Common myeloid progenitor, CD34-positive (primary cell): ENCODE results near the gene DNMT1.

Experiments
- CTCF ChIA-PET: fragments of 350-600 bp; sonication (Branson Sonifier 250); formaldehyde crosslinking; loops from one replicate; lab custom pipeline; 2021; ENCODE audit warnings: antibody characterized with exemption; lab: Charles Lee
- POLR2A ChIA-PET: fragments of 350-600 bp; sonication (Branson Sonifier 250); formaldehyde crosslinking; loops from one replicate; lab custom pipeline; 2021; ENCODE audit warnings: antibody characterized with exemption; lab: Charles Lee
- DNase-seq, 3 donors: peaks; one replicate each; pipeline versions ENCODE4 v3.0.0 to v3.0.0-alpha.2; 2013
- H3K27ac ChIP-seq, 2 experiments: 1 replicate in 1 of 2; 2 replicates in 1 of 2; pipeline ENCODE4 v1.7.0; 2013; ENCODE audit warnings: inconsistent platforms in 2 of 2, low read length in 2 of 2, mild to moderate bottlenecking in 2 of 2, low read depth in 1 of 2, moderate library complexity in 1 of 2; ENCODE audit not compliant: severe bottlenecking in 2 of 2, insufficient read depth in 1 of 2, poor library complexity in 1 of 2
- H3K27me3 ChIP-seq, 5 experiments: replicated peaks in 2 of 5; 1 replicate in 3 of 5; 2 replicates in 2 of 5; pipeline versions ENCODE4 v1.6.1 to v1.7.0; 2013; ENCODE audit warnings: low read length in 4 of 5, mild to moderate bottlenecking in 2 of 5, moderate library complexity in 2 of 5, inconsistent platforms in 1 of 5; ENCODE audit not compliant: insufficient read depth in 5 of 5, control insufficient read depth in 4 of 5
- H3K36me3 ChIP-seq, 4 experiments: 1 replicate in 2 of 4; 2 replicates in 2 of 4; pipeline versions ENCODE4 v1.6.1 to v1.7.0; 2013; ENCODE audit warnings: low read length in 3 of 4, control low read depth in 1 of 4, mild to moderate bottlenecking in 1 of 4; ENCODE audit not compliant: control insufficient read depth in 4 of 4, insufficient read depth in 4 of 4
- H3K4me1 ChIP-seq, 4 experiments: 1 replicate in 3 of 4; 2 replicates in 1 of 4; pipeline versions ENCODE4 v1.6.1 to v1.7.1; 2013; ENCODE audit warnings: low read length in 3 of 4, mild to moderate bottlenecking in 3 of 4, control low read depth in 1 of 4, inconsistent platforms in 1 of 4, moderate library complexity in 1 of 4; ENCODE audit not compliant: control insufficient read depth in 4 of 4, insufficient read depth in 4 of 4; ENCODE audit errors: control extremely low read depth in 1 of 4
- H3K4me3 ChIP-seq, 7 experiments: 1 replicate in 4 of 7; 2 replicates in 3 of 7; pipeline versions ENCODE4 v1.5.1 to v1.7.0; 2013; ENCODE audit warnings: mild to moderate bottlenecking in 7 of 7, low read length in 6 of 7, moderate library complexity in 6 of 7, inconsistent platforms in 2 of 7, low read depth in 2 of 7, control low read depth in 1 of 7; ENCODE audit not compliant: insufficient read depth in 4 of 7, control insufficient read depth in 1 of 7; ENCODE audit errors: extremely low read depth in 1 of 7
- H3K9me3 ChIP-seq, 5 experiments: 1 replicate in 4 of 5; 2 replicates in 1 of 5; pipeline versions ENCODE4 v1.6.1 to v1.7.1; 2013; ENCODE audit warnings: low read length in 4 of 5, mild to moderate bottlenecking in 2 of 5, inconsistent platforms in 1 of 5, low read depth in 1 of 5, moderate library complexity in 1 of 5; ENCODE audit not compliant: control insufficient read depth in 4 of 5, insufficient read depth in 2 of 5; ENCODE audit errors: control extremely low read depth in 1 of 5
- WGBS: methylation state at CpG from one replicate; pipeline ENCODE4 v1.1.5; 2013; ENCODE audit not compliant: insufficient coverage; 5-methylcytosine and 5-hydroxymethylcytosine counted together

DNMT1 gene

GRCh38 chr19:10113964-10114650 lies 80.6 kb downstream of the DNMT1 start:
- Histone ChIP-seq H3K36me3 (peaks cover 8 to 81% (median 52%) of the 10 kb centered on the region in 4 experiments), H3K27ac (no peak overlapping the region), H3K27me3 (no peaks in the 10 kb centered on the region), H3K4me1 (peaks cover 0 to 43% (median 34%) of the 10 kb centered on the region in 4 experiments), H3K4me3 (no peak overlapping the region), H3K9me3 (no peaks in the 10 kb centered on the region)
- DNase-seq = peak in 1 of 3 donors; percentile 47
- POLR2A ChIA-PET = interaction anchor here (2.0 to 2.1 kb wide), 2 partner anchors 10 to 18 kb away, joined by 8 read pairs; no protein-coding TSS in a partner anchor
- 97% methylated on average over 38 of the region's 43 CpGs for WGBS
- CTCF ChIA-PET = interaction anchor here (0.7 to 16.0 kb wide), 5 partner anchors 8 to 16 kb away, joined by 3 to 118 read pairs (median 12); partner anchors contain the start of genes ANGPTL6 and PPAN

GRCh38 chr19:10113592-10113963 lies 81.2 kb downstream of the DNMT1 start:
- WGBS = 85% methylated on average over 19 of the region's 19 CpGs
- H3K4me3 ChIP-seq = no peak overlapping the region
- H3K27ac ChIP-seq = no peak overlapping the region
- no peaks in the 10 kb centered on the region for H3K9me3 ChIP-seq
- POLR2A ChIA-PET = interaction anchor here (2.0 to 2.1 kb wide), 2 partner anchors 9 to 17 kb away, joined by 8 read pairs; no protein-coding TSS in a partner anchor
- H3K27me3 ChIP-seq = no peaks in the 10 kb centered on the region
- H3K36me3 ChIP-seq = peaks cover 8 to 81% (median 56%) of the 10 kb centered on the region in 4 experiments
- CTCF ChIA-PET = interaction anchor here (0.6 to 16.0 kb wide), 5 partner anchors 10 to 136 kb away, joined by 3 to 118 read pairs (median 12); partner anchors contain the start of gene ANGPTL6
- DNase-seq = no peak
- peaks cover 0 to 38% (median 29%) of the 10 kb centered on the region in 4 experiments for H3K4me1 ChIP-seq

- ChIA-PET CTCF (interaction anchor here (0.6 to 16.0 kb wide), 5 partner anchors 9 to 137 kb away, joined by 3 to 118 read pairs (median 12); partner anchors contain the start of gene ANGPTL6), POLR2A (interaction anchor here (0.5 to 2.1 kb wide), 2 partner anchors 9 to 16 kb away, joined by 3 to 8 read pairs; no protein-coding TSS in a partner anchor)
- Histone ChIP-seq H3K27me3 (no peaks in the 10 kb centered on the region), H3K36me3 (peaks cover 8 to 84% (median 60%) of the 10 kb centered on the region in 4 experiments), H3K4me3 (no peak overlapping the region), H3K4me1 (peaks cover 0 to 38% (median 28%) of the 10 kb centered on the region in 4 experiments), H3K9me3 (no peaks in the 10 kb centered on the region), H3K27ac (no peak overlapping the region)
- WGBS = 50% methylated on average over 21 of the region's 25 CpGs
- DNase-seq = peak in 2 of 3 donors; percentile 59 to 60
These were observed 81.7 kb downstream of the DNMT1 start for GRCh38 chr19:10112895-10113591.

GRCh38 chr19:10112037-10112761 lies 82.6 kb downstream of the DNMT1 start:
- no peaks in the 10 kb centered on the region for H3K9me3 ChIP-seq
- H3K4me1 ChIP-seq = peaks cover 3 to 47% (median 32%) of the 10 kb centered on the region in 4 experiments
- DNase-seq = no peak
- 74% methylated on average over 20 of the region's 23 CpGs for WGBS
- ChIA-PET POLR2A (interaction anchor here (0.7 kb wide), 1 partner anchor 1270 kb away, joined by 3 read pairs; no protein-coding TSS in a partner anchor), CTCF (interaction anchor here (1.3 to 16.0 kb wide), 3 partner anchors 12 to 182 kb away, joined by 3 to 118 read pairs (median 13); no protein-coding TSS in a partner anchor)
- no peaks in the 10 kb centered on the region for H3K27me3 ChIP-seq
- peaks cover 3 to 84% (median 63%) of the 10 kb centered on the region in 4 experiments for H3K36me3 ChIP-seq
- H3K27ac ChIP-seq = no peak overlapping the region
- H3K4me3 ChIP-seq = no peak overlapping the region

- peaks cover 1 to 78% (median 57%) of the 10 kb centered on the region in 4 experiments for H3K36me3 ChIP-seq
- peak in 2 of 3 donors; percentile 63 to 71 for DNase-seq
- no peak within 1 kb of the TSS for H3K27ac ChIP-seq
- 23% methylated on average over 6 of the region's 8 CpGs for WGBS
- peaks cover 9 to 53% (median 39%) of the 10 kb centered on the region in 4 experiments for H3K4me1 ChIP-seq
- peak within 1 kb of the TSS in 2 of 7 experiments; percentile 24 to 42 for H3K4me3 ChIP-seq
- no peaks in the 10 kb centered on the region for H3K27me3 ChIP-seq
- CTCF ChIA-PET = interaction anchor here (1.3 to 16.0 kb wide), 2 partner anchors 13 to 182 kb away, joined by 3 to 118 read pairs; no protein-coding TSS in a partner anchor
- no peaks in the 10 kb centered on the region for H3K9me3 ChIP-seq
- POLR2A ChIA-PET = no interaction called here
These were observed 83.3 kb downstream of the DNMT1 start, which contains the start of gene P2RY11 for GRCh38 chr19:10111405-10111811. P2RY11 (plus strand) TSS chr19:10111693; CDS start chr19:10111722, 29 bp downstream.

GRCh38 chr19:10110972-10111317 lies 83.8 kb downstream of the DNMT1 start:
- ChIA-PET POLR2A (no interaction called here), CTCF (interaction anchor here (1.3 to 16.0 kb wide), 2 partner anchors 13 to 181 kb away, joined by 3 to 118 read pairs; no protein-coding TSS in a partner anchor)
- Histone ChIP-seq H3K4me1 (peaks cover 9 to 54% (median 42%) of the 10 kb centered on the region in 4 experiments), H3K27ac (no peak overlapping the region), H3K36me3 (peaks cover 0 to 73% (median 53%) of the 10 kb centered on the region in 4 experiments), H3K9me3 (no peaks in the 10 kb centered on the region), H3K27me3 (no peaks in the 10 kb centered on the region), H3K4me3 (peak overlapping the region in 1 of 7 experiments; percentile 42)
- WGBS = 97% methylated on average over 17 of the region's 19 CpGs
- DNase-seq = no peak
